GM21526 (cell line): ENCODE data around the gene CLEC18B.
"Not testable (repeated sequence)": the region's sequence is repeated elsewhere in the genome, so short reads cannot be mapped to it uniquely, and the experiment has no call there.

Source experiments
- ATAC-seq: cut with Tn5 transposase; IDR thresholded peaks from one replicate; pipeline ENCODE4 v1.9.1; 2021; ENCODE audit warnings: moderate library complexity; ENCODE audit not compliant: unreplicated experiment, low FRiP score

Gene CLEC18B

GRCh38 chr16:74446866-74447265 is 25.6 kb upstream of the CLEC18B start:
- no peak for ATAC-seq

- ATAC-seq, result not testable (repeated sequence)
Observed at GRCh38 chr16:74443624-74444346, 22.5 kb upstream of the CLEC18B start.

- no peak for ATAC-seq
Observed at GRCh38 chr16:74439685-74440084, 18.4 kb upstream of the CLEC18B start.

DNA sequence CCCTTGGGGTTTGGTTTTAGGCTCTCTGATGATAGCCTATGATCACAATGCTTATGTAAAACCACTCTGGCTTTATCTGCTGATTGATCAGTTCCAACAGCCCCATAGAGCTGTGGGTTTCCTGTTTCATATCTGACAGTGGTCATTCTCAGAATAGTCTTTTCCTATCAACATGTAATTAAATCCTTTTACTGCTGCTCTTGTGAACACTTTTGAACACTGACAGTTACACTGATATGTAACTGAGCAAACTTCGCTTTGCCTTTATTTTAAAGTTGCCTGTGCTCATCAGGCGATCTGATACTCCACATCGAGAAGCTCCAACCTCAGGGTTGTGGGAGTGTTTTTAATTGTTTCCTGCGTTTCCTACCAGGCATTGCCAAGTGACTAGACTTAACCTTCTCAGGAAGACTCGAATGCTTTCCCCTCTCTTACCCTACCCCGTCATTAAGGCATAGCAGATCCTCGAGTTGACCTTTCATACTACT is 17.3 kb upstream of the CLEC18B start:
- ATAC-seq, result no peak

- no peak for ATAC-seq
Observed at GRCh38 chr16:74431516-74431915, 10.2 kb upstream of the CLEC18B start.

DNA sequence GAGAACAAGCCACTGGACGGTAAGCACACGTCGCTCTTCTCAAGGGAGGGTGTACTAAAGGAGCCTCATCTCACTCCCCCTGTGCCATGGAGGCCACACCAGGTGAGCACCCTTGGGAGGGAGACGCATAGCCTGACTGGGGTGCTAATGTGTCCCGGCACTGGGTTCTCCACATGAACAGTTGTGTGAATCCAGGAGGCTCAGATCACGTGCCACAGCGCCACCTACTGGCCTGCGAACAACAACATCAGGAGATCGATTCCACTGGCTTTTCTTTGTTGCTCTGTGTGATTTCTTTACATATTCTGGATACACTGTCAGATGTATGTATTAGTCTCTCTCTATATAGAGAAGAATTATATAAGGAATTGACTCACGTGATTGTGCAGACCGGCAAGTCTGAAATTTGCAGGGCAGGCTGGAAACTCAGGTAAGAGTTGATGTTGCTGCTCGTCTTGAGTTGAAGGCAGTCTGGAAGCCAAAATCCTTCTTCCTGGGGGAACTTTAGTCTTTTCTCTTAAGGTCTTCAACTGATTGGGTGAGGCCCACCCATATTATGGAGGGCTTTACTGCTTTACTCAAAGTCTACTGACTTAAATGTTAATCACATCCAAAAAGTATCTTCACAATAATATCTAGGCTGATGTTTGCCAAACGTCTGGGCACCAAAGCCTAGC is 8.9 kb upstream of the CLEC18B start:
- not testable (repeated sequence) for ATAC-seq

DNA sequence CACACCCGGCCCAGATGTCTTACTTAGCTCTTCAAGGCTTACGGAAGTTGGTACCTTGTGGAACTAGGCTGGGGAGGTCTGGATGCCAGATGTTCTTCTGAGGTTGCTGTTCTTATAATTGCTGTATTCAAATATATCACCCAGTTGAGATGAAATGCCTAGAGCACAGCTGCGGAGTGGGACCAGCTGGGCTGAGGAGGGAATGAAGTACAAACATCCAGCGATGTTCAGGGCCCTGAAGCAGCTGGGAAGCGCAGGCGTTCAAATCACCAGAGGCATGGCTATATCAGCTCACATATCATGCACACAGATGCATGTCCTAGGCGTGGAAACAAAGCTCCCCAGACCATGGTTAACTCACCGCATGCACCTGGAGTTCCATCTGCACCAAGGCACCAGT is 7.2 kb upstream of the CLEC18B start:
- not testable (repeated sequence) for ATAC-seq

DNA sequence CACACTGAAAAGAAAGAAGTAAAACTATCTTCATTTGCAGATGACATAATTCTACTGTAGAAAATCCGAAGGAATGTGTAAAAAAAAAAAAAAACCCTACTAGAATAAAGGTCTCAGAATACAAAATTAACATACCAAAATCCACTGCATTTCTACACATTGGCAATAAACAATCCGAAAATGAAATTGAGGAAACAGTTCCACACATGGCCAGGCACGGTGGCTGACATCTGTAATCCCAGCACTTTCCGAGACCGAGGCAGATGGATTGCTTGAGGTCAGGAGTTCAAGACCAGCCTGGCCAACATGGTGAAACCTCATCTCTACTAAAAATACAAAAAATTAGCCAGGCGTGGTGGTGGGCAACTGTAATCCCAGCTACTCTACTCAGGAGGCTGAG is 4.5 kb upstream of the CLEC18B start:
- not testable (repeated sequence) for ATAC-seq

DNA sequence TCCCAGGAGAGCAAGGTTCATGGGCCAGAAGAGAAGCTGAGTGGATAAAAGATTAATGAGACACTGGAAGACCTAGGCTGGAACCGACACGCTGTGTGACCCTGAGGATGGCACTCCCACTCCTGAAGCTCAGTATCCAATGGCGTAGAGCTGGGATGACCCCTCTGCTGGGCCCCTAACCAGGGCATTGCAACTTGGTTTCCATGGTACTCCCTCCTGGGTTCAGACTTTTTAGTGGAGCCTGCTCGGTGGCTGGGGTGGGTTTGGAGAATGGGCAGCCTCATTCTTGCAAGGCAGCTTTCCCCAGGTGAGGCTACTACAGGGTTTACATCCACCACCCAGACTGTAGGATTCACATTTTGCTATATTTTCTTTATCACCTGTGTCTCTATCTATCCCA is 2.4 kb upstream of the CLEC18B start:
- not testable (repeated sequence) for ATAC-seq

DNA sequence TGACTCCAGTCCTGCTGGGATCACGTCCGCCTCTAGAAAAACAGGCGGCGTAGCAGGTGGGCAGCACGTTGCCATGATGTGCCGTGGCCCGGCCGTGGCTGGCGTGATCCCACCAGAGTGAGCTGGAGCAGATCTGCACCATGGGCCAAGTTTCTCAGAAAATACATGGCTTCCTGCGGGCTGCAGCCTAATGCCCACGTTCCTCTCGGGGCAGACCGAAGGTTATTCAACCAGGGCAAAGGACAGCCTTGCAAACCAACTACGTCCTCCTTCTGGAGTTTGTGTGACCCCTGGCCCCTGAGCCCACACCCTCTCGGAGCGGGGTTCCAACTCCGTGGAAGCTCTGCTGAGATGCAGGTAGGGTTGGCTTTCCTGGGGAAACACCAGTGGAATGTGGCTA is 808 bp upstream of the CLEC18B start:
- not testable (repeated sequence) for ATAC-seq

- not testable (repeated sequence) for ATAC-seq
Observed at GRCh38 chr16:74421482-74421785, 156 bp upstream of the CLEC18B start.

DNA sequence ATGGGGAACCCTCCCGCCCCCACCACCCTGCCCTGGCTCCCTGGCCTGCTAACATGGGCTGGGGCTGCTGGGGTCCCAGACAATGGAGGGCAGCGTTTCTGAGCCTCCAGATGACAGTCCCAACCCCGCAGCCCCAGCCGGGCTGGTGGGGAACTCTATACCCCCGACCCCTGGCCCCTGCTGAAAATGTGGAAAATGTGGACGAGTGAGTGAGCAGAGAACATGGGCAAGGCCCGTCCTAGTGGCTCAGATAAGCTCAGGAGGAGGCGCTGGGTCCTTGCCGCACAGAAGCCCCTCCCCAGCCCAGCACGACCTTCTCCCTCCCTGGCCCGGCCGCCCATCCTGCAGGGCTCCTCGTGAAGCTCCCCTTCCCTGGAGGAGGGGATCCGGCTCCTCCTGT is 1.5 kb downstream of the CLEC18B start:
- not testable (repeated sequence) for ATAC-seq

DNA sequence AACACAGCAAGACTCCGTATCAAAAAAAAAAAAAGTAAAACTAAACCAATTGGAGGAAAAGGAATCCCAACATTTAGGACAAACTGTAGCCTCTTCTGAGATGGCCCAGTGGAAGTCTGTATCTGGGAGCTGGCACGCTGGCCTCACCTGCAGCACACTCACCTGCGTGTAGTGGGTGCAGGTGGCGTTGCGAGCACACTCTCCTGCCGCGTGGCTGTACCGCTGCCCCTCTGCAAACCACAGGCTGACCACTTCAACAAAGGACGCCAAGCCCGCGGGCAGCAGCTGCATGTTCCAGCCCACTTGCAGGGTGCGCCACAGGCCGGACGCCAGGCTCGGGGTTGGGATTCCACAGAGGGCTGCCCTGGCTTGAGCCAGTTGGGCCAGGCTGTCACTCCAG is 3.4 kb downstream of the CLEC18B start:
- ATAC-seq, result not testable (repeated sequence)

DNA sequence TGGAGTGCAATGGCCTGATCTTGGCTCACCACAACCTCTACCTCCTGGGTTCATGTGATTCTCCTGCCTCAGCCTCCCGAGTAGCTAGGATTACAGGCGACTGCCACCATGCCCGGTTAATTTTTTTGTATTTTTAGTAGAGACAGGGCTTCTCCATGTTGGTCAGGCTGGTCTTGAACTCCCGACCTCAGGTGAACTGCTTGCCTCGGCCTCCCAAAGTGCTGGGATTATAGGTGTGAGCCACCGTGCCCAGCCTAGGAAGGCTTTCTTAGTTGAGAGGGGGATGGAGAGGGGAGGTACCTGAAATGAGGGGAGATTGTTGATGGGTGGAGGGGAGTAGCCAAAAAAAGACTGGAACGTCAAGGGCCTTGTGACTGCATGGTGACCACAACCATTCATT is 7.4 kb downstream of the CLEC18B start:
- not testable (repeated sequence) for ATAC-seq

DNA sequence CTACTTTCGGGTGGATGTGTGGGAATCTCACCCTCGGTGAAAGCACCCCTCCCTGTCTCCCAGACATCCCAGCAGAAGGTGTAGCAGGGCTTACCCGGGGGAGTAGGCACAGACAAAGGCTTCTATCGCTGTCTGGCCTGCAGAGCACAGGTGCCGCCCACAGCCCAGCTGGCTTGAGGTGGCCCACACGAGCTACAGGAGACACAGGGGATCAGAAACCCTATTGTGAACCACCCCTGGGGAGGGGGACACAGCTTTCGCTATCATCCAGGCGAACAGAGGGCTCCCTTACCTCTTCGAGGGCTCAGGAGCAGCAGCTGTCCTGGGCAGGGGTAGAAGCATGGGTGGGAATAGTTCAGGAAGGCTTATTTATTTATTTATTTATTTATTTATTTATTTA is 7.8 kb downstream of the CLEC18B start:
- not testable (repeated sequence) for ATAC-seq

DNA sequence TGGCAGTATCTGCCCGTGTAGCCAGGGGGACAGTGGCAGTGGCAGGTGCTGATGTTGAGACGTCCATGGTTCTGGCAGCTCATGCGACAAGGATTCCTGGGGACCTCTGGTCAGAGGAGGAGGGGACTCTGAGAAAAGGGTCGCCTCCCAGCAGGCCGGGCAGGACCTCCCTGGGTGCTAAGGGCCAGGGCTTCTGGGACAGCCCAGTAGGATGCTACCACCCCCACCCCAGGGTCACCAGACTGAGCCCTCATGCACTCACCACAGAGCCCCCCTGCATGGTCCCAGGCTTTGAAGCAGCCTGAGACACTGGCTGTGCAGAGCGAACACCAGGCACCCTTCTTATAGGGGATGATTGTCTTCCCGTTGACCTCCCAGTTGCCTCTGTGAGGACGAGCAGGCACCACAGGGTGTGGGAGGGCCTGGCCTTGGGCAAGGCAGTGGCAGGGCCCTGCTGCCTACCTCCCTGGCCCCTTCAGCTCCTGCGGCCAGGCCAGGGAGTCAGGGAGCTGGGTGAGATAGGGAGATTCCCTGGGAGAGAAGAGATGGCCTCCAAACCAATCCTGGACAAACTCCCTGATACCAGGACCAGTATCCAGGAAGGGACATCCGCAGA is 8.4 kb downstream of the CLEC18B start:
- ATAC-seq, result not testable (repeated sequence)

- not testable (repeated sequence) for ATAC-seq
Observed at GRCh38 chr16:74412138-74412774, 9.0 kb downstream of the CLEC18B start.

GRCh38 chr16:74410981-74411380 is 10.3 kb downstream of the CLEC18B start:
- not testable (repeated sequence) for ATAC-seq

DNA sequence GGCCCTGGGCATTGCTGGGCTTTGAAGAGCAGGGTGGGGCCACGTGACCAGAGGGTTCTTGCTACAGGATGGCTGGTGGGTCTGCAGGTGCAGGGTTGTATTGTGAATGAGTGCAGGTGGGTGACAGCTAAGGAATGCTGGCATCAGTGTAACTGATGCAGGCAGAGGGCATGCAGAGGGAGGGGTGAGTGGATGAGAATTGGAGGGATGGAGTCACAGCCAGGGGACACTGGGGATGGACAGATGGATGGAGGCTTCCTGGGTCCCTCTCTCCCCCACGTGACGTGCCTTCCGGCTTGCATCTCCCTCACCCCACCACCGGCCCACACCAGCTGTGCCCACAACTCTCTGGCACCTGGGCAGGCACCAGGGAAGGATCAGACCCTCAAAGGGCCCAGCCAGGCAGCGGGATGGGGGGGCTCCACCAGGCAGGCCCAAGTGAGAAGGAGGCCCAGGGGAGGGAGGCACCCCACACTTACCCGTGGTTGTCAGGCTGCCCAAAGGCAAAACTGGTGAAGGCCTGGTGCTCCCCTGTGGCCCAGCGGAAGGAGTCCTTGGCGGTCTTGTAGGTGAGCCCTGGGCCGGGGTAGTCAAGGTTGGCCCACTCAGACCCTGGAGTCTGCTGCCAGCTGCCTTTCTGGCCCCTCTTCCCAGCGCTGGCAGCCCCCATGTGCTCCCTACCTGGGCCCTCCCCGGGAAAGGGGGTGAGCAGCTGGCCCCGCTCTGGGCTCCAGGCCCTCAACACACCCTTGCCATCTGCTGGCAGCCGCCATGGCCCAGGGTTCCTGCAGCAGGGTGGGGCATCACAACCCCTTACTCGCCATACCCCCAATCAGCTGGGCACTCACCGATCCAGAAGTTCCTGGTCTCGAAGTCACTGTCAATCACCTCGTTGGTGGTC is 11.0 kb downstream of the CLEC18B start:
- not testable (repeated sequence) for ATAC-seq
